ENCODE results near the gene CDKN1B.

- TF ChIP-seq POLR2A (IDR thresholded peaks at IDR 0.05) (no peak), CTCF (IDR thresholded peaks at IDR 0.05) (no peak)
These were observed 9.5 kb downstream of the CDKN1B start for GRCh38 chr12:12726555-12727093.

Data from right lobe of liver (tissue), 4 donors.